Spleen (tissue), 11 donors: ENCODE measurements around the gene SNRPN. TPM values are rescaled to one million over a fixed set of nuclear protein-coding genes. Genes with fewer than 3 reads are reported as not detected.
"Not testable (repeated sequence)": the region's sequence is repeated elsewhere in the genome, so short reads cannot be mapped to it uniquely, and the experiment has no call there.

Experiments used
- DNase-seq: peaks from one replicate; pipeline ENCODE4 v3.0.0-alpha.2; 2020
- H3K27ac ChIP-seq, 8 donors: fragments of 200-600 bp; sonication (generic) in 7 of 8; 1 replicate in 4 of 8; 2 replicates in 4 of 8; pipeline versions ENCODE4 v1.5.0 to v1.8.0; 2016 to 2021; ENCODE audit warnings: inconsistent platforms in 4 of 8, mild to moderate bottlenecking in 4 of 8, moderate library complexity in 1 of 8
- H3K27me3 ChIP-seq, 7 donors: fragments of 200-600 bp; sonication (generic) in 6 of 7; replicated peaks in 1 of 7; 1 replicate in 4 of 7; 2 replicates in 3 of 7; pipeline versions ENCODE4 v1.5.0 to v1.8.0; 2016 to 2021; ENCODE audit warnings: inconsistent platforms in 3 of 7, mild to moderate bottlenecking in 1 of 7
- H3K36me3 ChIP-seq, 6 donors: fragments of 200-600 bp; sonication (generic) in 5 of 6; 1 replicate in 4 of 6; 2 replicates in 2 of 6; pipeline versions ENCODE4 v1.5.0 to v1.8.0; 2016 to 2021; ENCODE audit warnings: inconsistent platforms in 2 of 6
- H3K4me1 ChIP-seq, 6 donors: fragments of 200-600 bp; sonication (generic) in 5 of 6; 1 replicate in 3 of 6; 2 replicates in 3 of 6; pipeline versions ENCODE4 v1.5.0 to v1.8.0; 2016 to 2021; ENCODE audit warnings: inconsistent platforms in 3 of 6
- H3K4me3 ChIP-seq, 8 donors: fragments of 200-600 bp; sonication (generic) in 7 of 8; 1 replicate in 4 of 8; 2 replicates in 4 of 8; pipeline versions ENCODE4 v1.5.0 to v1.8.0; 2016 to 2021; ENCODE audit warnings: inconsistent platforms in 4 of 8, mild to moderate bottlenecking in 4 of 8, moderate library complexity in 2 of 8
- H3K9me3 ChIP-seq, 8 donors: fragments of 200-600 bp; sonication (generic) in 7 of 8; 1 replicate in 4 of 8; 2 replicates in 4 of 8; pipeline versions ENCODE4 v1.5.0 to v1.8.0; 2016 to 2021; ENCODE audit warnings: inconsistent platforms in 4 of 8
- POLR2A ChIP-seq, 3 donors: fragments of 450-650 bp; IDR thresholded peaks; one replicate each; pipeline ENCODE4 v1.5.1; 2017; ENCODE audit warnings: antibody characterized with exemption in 3 of 3, mild to moderate bottlenecking in 1 of 3
- POLR2AphosphoS5 ChIP-seq, 3 donors: sonication (generic); formaldehyde crosslinking; IDR thresholded peaks; one replicate each; pipeline ENCODE4 v1.5.1; 2017; ENCODE audit warnings: antibody characterized with exemption in 3 of 3
- WGBS, 5 donors: extraction: QIAGEN DNeasy Blood & Tissue Kit in 3 of 5; methylation state at CpG; one replicate each; pipeline versions ENCODE4 v1.1.5 to v1.1.7; 2013 to 2018; 5-methylcytosine and 5-hydroxymethylcytosine counted together
- intact Hi-C: fragments of 100-400 bp; cut with DNase I; formaldehyde crosslinking; loops from one replicate; pipeline ENCODE4 v1.15.0; 2023; ENCODE audit warnings: low total_unique reads
- polyA plus RNA-seq, 3 donors: library from polyadenylated mRNA; stranded (reverse); fragments of 200-250 nt; gene quantifications; one replicate each; pipeline ENCODE4 v1.2.1, GENCODE V29; 2013
- total RNA-seq, 7 donors: library from RNA; depleted of rRNA in 3 of 7; stranded (reverse); fragments of >200 nt in 3 of 7; fragmentation: NEBNext Ultra II Directional in 4 of 7; extraction: Animal tissue kit (Norgen Biotek cat#: 25700) in 4 of 7; gene quantifications; one replicate each; pipeline versions ENCODE4 v1.1.0 to v1.2.1, GENCODE V29; 2016 to 2021
- TF ChIP-seq, protein P1 (sequence below), 11 experiments: fragments of 200-600 bp in 7 of 11; fragments of 450-650 bp in 4 of 11; sonication (generic) in 4 of 11; IDR thresholded peaks in 8 of 11; conservative IDR thresholded peaks in 3 of 11; 1 replicate in 7 of 11; 2 replicates in 4 of 11; pipeline versions ENCODE4 v1.4.0 to v1.8.0; 2016 to 2021; ENCODE audit warnings: antibody characterized with exemption in 11 of 11, inconsistent platforms in 4 of 11, mild to moderate bottlenecking in 1 of 11
- donor health status: healthy with polysubstance abuse.
- donor health status: DM: no; HTN: no; CAD: no; lungs with moderate emphysema.
- donor health status: DM: no; HTN: no; CAD: no.
- donor health status: Bipolar disorder and iron deficiency.
- donor health status: healthy.
- donor health status: DM: no; HTN: no; CAD: no.
- donor health status: DM: yes; HTN: yes; CAD: no.

Gene SNRPN
- total and polyA plus RNA-seq, 10 donors, result 63.8 to 150 (median 99.0) TPM

DNA sequence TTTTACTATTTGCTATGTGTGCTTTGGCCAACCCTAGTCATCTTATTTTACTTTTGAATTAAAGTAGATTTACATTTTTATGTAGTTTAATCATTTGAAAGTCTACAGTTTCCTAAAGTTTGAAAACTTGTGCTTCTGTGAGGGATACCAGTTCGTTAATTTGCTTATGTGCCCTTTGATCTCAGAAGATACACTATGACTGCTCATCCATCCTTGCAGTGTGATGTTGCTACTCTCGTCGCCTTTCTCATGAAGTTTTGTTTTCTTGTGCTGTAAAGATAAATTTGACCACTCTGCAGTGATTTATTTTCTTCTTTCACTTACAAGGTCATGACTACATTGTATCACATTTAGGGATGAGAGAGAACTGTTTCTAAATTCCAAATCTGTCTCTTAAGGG, 16.3 kb downstream of the SNRPN start:
- Histone ChIP-seq H3K4me3 (no peak overlapping the region), H3K27ac (no peak overlapping the region), H3K27me3 (no peaks in the 10 kb centered on the region), H3K4me1 (no peaks in the 10 kb centered on the region), H3K36me3 (peaks cover 0 to 100% (median 90%) of the 10 kb centered on the region in 6 donors), H3K9me3 (peaks cover 4 to 100% (median 99%) of the 10 kb centered on the region in 8 donors)
- intact Hi-C loops, result no loop called here
- TF ChIP-seq, protein P1, sequence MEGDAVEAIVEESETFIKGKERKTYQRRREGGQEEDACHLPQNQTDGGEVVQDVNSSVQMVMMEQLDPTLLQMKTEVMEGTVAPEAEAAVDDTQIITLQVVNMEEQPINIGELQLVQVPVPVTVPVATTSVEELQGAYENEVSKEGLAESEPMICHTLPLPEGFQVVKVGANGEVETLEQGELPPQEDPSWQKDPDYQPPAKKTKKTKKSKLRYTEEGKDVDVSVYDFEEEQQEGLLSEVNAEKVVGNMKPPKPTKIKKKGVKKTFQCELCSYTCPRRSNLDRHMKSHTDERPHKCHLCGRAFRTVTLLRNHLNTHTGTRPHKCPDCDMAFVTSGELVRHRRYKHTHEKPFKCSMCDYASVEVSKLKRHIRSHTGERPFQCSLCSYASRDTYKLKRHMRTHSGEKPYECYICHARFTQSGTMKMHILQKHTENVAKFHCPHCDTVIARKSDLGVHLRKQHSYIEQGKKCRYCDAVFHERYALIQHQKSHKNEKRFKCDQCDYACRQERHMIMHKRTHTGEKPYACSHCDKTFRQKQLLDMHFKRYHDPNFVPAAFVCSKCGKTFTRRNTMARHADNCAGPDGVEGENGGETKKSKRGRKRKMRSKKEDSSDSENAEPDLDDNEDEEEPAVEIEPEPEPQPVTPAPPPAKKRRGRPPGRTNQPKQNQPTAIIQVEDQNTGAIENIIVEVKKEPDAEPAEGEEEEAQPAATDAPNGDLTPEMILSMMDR (IDR thresholded peaks at IDR 0.05 in 8 of 11, conservative IDR thresholded peaks at IDR 0.05 in 3 of 11), result no peak
- TF ChIP-seq POLR2AphosphoS5 (IDR thresholded peaks at IDR 0.05) (no peak), POLR2A (IDR thresholded peaks at IDR 0.05) (no peak)
- WGBS, 5 donors, result 75 to 86% (median 76%) methylated on average over 3 of the region's 3 CpGs
- DNase-seq, result no peak

- H3K4me1 ChIP-seq, result no peaks in the 10 kb centered on the region
- TF ChIP-seq, protein P1 (IDR thresholded peaks at IDR 0.05 in 8 of 11, conservative IDR thresholded peaks at IDR 0.05 in 3 of 11), result no peak
- no peak for TF ChIP-seq POLR2AphosphoS5 (IDR thresholded peaks at IDR 0.05)
- TF ChIP-seq POLR2A (IDR thresholded peaks at IDR 0.05), result no peak
- WGBS, 5 donors, result 93 to 95% (median 94%) methylated on average over 8 of the region's 8 CpGs
- no peak for DNase-seq
- no peak overlapping the region for H3K4me3 ChIP-seq
- H3K27ac ChIP-seq, result no peak overlapping the region
- intact Hi-C loops, result no loop called here
- peaks cover 4 to 100% (median 99%) of the 10 kb centered on the region in 8 donors for H3K9me3 ChIP-seq
- H3K27me3 ChIP-seq, result no peaks in the 10 kb centered on the region
- peaks cover 3 to 100% (median 90%) of the 10 kb centered on the region in 6 donors for H3K36me3 ChIP-seq
Observed at GRCh38 chr15:24971772-24972171, 17.0 kb downstream of the SNRPN start.

GRCh38 chr15:24972707-24973106, 17.9 kb downstream of the SNRPN start:
- H3K4me1 ChIP-seq, H3K27ac ChIP-seq, intact Hi-C loops, DNase-seq, H3K27me3 ChIP-seq, H3K4me3 ChIP-seq: not testable (repeated sequence)
- 91 to 98% (median 94%) methylated on average over 5 of the region's 5 CpGs for WGBS, 5 donors
- H3K9me3 ChIP-seq, result peaks cover 4 to 100% (median 99%) of the 10 kb centered on the region in 8 donors
- peaks cover 4 to 100% (median 90%) of the 10 kb centered on the region in 6 donors for H3K36me3 ChIP-seq

DNA sequence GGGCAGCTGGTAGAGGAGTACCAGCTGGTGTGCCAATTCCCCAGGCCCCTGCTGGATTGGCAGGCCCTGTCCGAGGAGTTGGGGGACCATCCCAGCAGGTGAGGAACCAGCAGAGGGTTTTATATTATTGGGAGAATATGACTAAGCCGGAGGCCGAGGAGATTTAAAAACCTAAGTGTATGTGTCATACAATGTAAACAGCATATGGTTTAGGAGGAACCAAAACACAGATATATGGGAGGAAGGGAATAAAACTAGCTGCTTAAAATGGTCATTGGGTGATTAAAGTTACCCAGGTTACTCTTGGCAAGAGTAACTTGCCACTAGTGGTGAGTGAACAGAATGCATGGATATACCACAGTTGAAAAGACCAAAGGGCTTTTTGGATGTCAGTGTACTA, 22.1 kb downstream of the SNRPN start:
- Histone ChIP-seq H3K27me3 (no peaks in the 10 kb centered on the region), H3K9me3 (peaks cover 4 to 100% (median 100%) of the 10 kb centered on the region in 8 donors), H3K4me3 (no peak overlapping the region), H3K27ac (no peak overlapping the region), H3K36me3 (peaks cover 27 to 100% (median 92%) of the 10 kb centered on the region in 6 donors), H3K4me1 (no peaks in the 10 kb centered on the region)
- intact Hi-C loops, result no loop called here
- no peak for TF ChIP-seq POLR2A (IDR thresholded peaks at IDR 0.05)
- TF ChIP-seq, protein P1 (IDR thresholded peaks at IDR 0.05 in 8 of 11, conservative IDR thresholded peaks at IDR 0.05 in 3 of 11), result no peak
- no peak for TF ChIP-seq POLR2AphosphoS5 (IDR thresholded peaks at IDR 0.05)
- no peak for DNase-seq
- WGBS, 5 donors, result 79 to 90% (median 84%) methylated on average over 3 of the region's 3 CpGs

GRCh38 chr15:24977686-24978085, 22.9 kb downstream of the SNRPN start:
- 86 to 94% (median 92%) methylated on average over 9 of the region's 9 CpGs for WGBS, 5 donors
- no peak for DNase-seq
- no peak overlapping the region for H3K27ac ChIP-seq
- no peaks in the 10 kb centered on the region for H3K4me1 ChIP-seq
- peaks cover 30 to 100% (median 96%) of the 10 kb centered on the region in 6 donors for H3K36me3 ChIP-seq
- no peak overlapping the region for H3K4me3 ChIP-seq
- intact Hi-C loops, result no loop called here
- peaks cover 6 to 100% (median 100%) of the 10 kb centered on the region in 8 donors for H3K9me3 ChIP-seq
- H3K27me3 ChIP-seq, result no peaks in the 10 kb centered on the region
- TF ChIP-seq POLR2AphosphoS5 (IDR thresholded peaks at IDR 0.05), result no peak
- no peak for TF ChIP-seq POLR2A (IDR thresholded peaks at IDR 0.05)
- TF ChIP-seq, protein P1 (IDR thresholded peaks at IDR 0.05 in 8 of 11, conservative IDR thresholded peaks at IDR 0.05 in 3 of 11), result no peak
